HEK293 (cell line): ENCODE data around the gene UST.

Experiments
- CTCF ChIA-PET: fragments of 350-600 bp; formaldehyde crosslinking; extraction: SDS; loops from one replicate; lab custom pipeline; 2021; ENCODE audit warnings: antibody characterized with exemption; lab: Yijun Ruan, JAX
- POLR2A ChIA-PET: fragments of 300-600 bp; formaldehyde crosslinking; extraction: SDS; loops from one replicate; lab custom pipeline; 2020; ENCODE audit warnings: antibody characterized with exemption, inconsistent platforms; lab: Yijun Ruan, JAX
- H3K27ac ChIP-seq: fragments of 200-500 bp; sonication (Bioruptor generic); 2 replicates; pipeline ENCODE4 v1.5.1; 2014; ENCODE audit warnings: low read depth, low read length, control low read depth, inconsistent platforms; ENCODE audit errors: extremely low read depth
- H3K36me3 ChIP-seq, 2 experiments: fragments of 200-500 bp in 1 of 2; sonication (Bioruptor generic) in 1 of 2; 1 replicate in 1 of 2; 2 replicates in 1 of 2; pipeline ENCODE4 v1.5.1; 2014 to 2017; ENCODE audit warnings: inconsistent platforms in 2 of 2, low read length in 2 of 2; ENCODE audit not compliant: control insufficient read depth in 2 of 2, insufficient read depth in 1 of 2
- H3K4me1 ChIP-seq: fragments of 200-500 bp; sonication (Bioruptor generic); 2 replicates; pipeline ENCODE4 v1.5.1; 2014; ENCODE audit warnings: mild to moderate bottlenecking, low read length, inconsistent platforms; ENCODE audit not compliant: control insufficient read depth, insufficient read depth
- H3K4me3 ChIP-seq: 2 replicates; pipeline ENCODE4 v1.5.1; 2011; ENCODE audit warnings: low read depth, mild to moderate bottlenecking, control low read depth, low read length, moderate library complexity
- H3K9me3 ChIP-seq: fragments of 200-500 bp; sonication (Bioruptor generic); 2 replicates; pipeline ENCODE4 v1.5.1; 2014; ENCODE audit warnings: low read depth, low read length, inconsistent platforms; ENCODE audit not compliant: control insufficient read depth, insufficient read depth
- BCL6B ChIP-seq: fragments of 450-650 bp; formaldehyde crosslinking; IDR thresholded peaks from 2 replicates; pipeline ENCODE4 v1.5.1; 2017; ENCODE audit warnings: missing biosample characterization, missing genetic modification characterization
- CTCF ChIP-seq: fragments of 450-650 bp; formaldehyde crosslinking; IDR thresholded peaks from 2 replicates; pipeline ENCODE4 v1.5.1; 2016; ENCODE audit warnings: missing biosample characterization, missing genetic modification characterization
- EGR2 ChIP-seq: fragments of 450-650 bp; formaldehyde crosslinking; IDR thresholded peaks from 2 replicates; pipeline ENCODE4 v1.5.1; 2016; ENCODE audit warnings: low read depth, missing biosample characterization, missing genetic modification characterization
- FEZF1 ChIP-seq: fragments of 450-650 bp; formaldehyde crosslinking; IDR thresholded peaks from 2 replicates; pipeline ENCODE4 v1.5.1; 2016; ENCODE audit warnings: missing biosample characterization, missing genetic modification characterization
- KLF1 ChIP-seq: fragments of 450-650 bp; formaldehyde crosslinking; IDR thresholded peaks from 2 replicates; pipeline ENCODE4 v1.5.1; 2016; ENCODE audit warnings: missing biosample characterization, missing genetic modification characterization
- SETDB1 ChIP-seq: IDR thresholded peaks from one replicate; pipeline ENCODE4 v1.6.1; 2017; ENCODE audit warnings: mild to moderate bottlenecking, low read length, moderate library complexity, mixed read lengths; ENCODE audit not compliant: insufficient read length
- SP7 ChIP-seq: fragments of 450-650 bp; formaldehyde crosslinking; IDR thresholded peaks from 2 replicates; pipeline ENCODE4 v1.5.1; 2016; ENCODE audit warnings: missing biosample characterization, missing genetic modification characterization
- ZFHX2 ChIP-seq: fragments of 450-650 bp; formaldehyde crosslinking; conservative IDR thresholded peaks from 2 replicates; pipeline ENCODE4 v1.5.1; 2016; ENCODE audit warnings: missing biosample characterization, missing genetic modification characterization
- ZNF10 ChIP-seq: fragments of 450-650 bp; formaldehyde crosslinking; IDR thresholded peaks from 2 replicates; pipeline ENCODE4 v1.5.1; 2017; ENCODE audit warnings: missing biosample characterization, missing genetic modification characterization
- ZNF2 ChIP-seq: fragments of 450-650 bp; formaldehyde crosslinking; IDR thresholded peaks from 2 replicates; pipeline ENCODE4 v1.5.1; 2016; ENCODE audit warnings: missing biosample characterization, missing genetic modification characterization
- ZNF510 ChIP-seq: fragments of 450-650 bp; formaldehyde crosslinking; IDR thresholded peaks from 2 replicates; pipeline ENCODE4 v1.5.1; 2018; ENCODE audit warnings: mild to moderate bottlenecking, missing genetic modification characterization, missing biosample characterization; ENCODE audit not compliant: insufficient replicate concordance
- ZNF529 ChIP-seq: fragments of 450-650 bp; formaldehyde crosslinking; IDR thresholded peaks from 2 replicates; pipeline ENCODE4 v1.5.1; 2017; ENCODE audit warnings: missing genetic modification characterization, missing biosample characterization; ENCODE audit not compliant: insufficient replicate concordance
- ZNF658 ChIP-seq: fragments of 450-650 bp; formaldehyde crosslinking; IDR thresholded peaks from 2 replicates; pipeline ENCODE4; 2016; ENCODE audit warnings: missing biosample characterization, missing genetic modification characterization
- ZNF670 ChIP-seq: fragments of 450-650 bp; formaldehyde crosslinking; IDR thresholded peaks from 2 replicates; pipeline ENCODE4 v1.5.1; 2016; ENCODE audit warnings: missing biosample characterization, missing genetic modification characterization, low read depth
- ZNF830 ChIP-seq: fragments of 450-650 bp; IDR thresholded peaks from 2 replicates; pipeline ENCODE4 v1.5.0; 2018; ENCODE audit warnings: missing biosample characterization, missing genetic modification characterization, low read depth, mild to moderate bottlenecking, moderate library complexity
- ZSCAN23 ChIP-seq: fragments of 450-650 bp; formaldehyde crosslinking; IDR thresholded peaks from 2 replicates; pipeline ENCODE4 v1.5.1; 2016; ENCODE audit warnings: missing biosample characterization, missing genetic modification characterization
- TF ChIP-seq, protein P1 (sequence below): IDR thresholded peaks from 2 replicates; pipeline ENCODE4 v1.6.1; 2011; ENCODE audit warnings: mild to moderate bottlenecking, low read depth, low read length, borderline replicate concordance
- TF ChIP-seq, protein P2 (sequence below): fragments of 450-650 bp; formaldehyde crosslinking; IDR thresholded peaks from 2 replicates; pipeline ENCODE4 v1.5.1; 2016; ENCODE audit warnings: missing biosample characterization, missing genetic modification characterization

Gene UST

GRCh38 chr6:148854096-148854495 lies 107.3 kb downstream of the UST start (continued):
- no peak for TF ChIP-seq ZNF510 (tag by site-specific recombination)

DNA sequence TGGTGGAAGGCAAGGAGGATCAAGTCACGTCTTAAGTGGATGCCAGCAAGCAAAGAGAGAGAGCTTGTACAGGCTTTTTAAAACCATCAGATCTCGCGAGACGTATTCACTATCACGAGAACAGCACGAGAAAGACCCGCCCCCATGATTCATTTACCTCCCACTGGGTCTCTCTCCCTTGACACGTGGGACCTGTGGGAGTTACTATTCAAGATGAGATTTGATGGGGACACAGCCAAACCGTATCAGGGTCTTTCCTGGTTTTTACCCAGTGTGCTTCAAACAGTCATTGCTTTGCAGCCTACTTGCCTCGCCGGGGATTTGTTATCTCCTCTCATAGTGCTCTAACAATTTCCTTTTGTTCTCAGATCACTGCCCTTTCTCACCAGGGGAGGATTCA lies 108.2 kb downstream of the UST start:
- H3K9me3 ChIP-seq, result no peaks in the 10 kb centered on the region
- no peak for TF ChIP-seq FEZF1
- no peak for TF ChIP-seq KLF1 (tag by site-specific recombination)
- no peak for TF ChIP-seq CTCF
- TF ChIP-seq ZNF529 (tag by site-specific recombination), result no peak
- peak; percentile 46 for TF ChIP-seq ZFHX2
- TF ChIP-seq EGR2 (tag by site-specific recombination), result peak; percentile 36; the same call in 1 of the 2 replicates
- peak; percentile 36 for TF ChIP-seq SETDB1
- H3K4me3 ChIP-seq, result no peak overlapping the region
- no peaks in the 10 kb centered on the region for H3K36me3 ChIP-seq
- POLR2A ChIA-PET, result no interaction called here
- H3K27ac ChIP-seq, result no peak overlapping the region
- H3K4me1 ChIP-seq, result peaks cover 6% of the 10 kb centered on the region; the same call in 1 of the 2 replicates
- CTCF ChIA-PET, result interaction anchor here (0.7 kb wide), 1 partner anchor 38 kb away, joined by 4 read pairs; no protein-coding TSS in a partner anchor

- ChIA-PET POLR2A (no interaction called here), CTCF (interaction anchor here (0.6 to 0.9 kb wide), 2 partner anchors 93 to 240 kb away, joined by 3 read pairs; no protein-coding TSS in a partner anchor)
- TF ChIP-seq ZNF670 (tag by site-specific recombination), result no peak
- TF ChIP-seq ZNF10 (tag by site-specific recombination), result no peak
- TF ChIP-seq BCL6B (tag by site-specific recombination), result no peak
- TF ChIP-seq ZNF830 (tag by site-specific recombination), result no peak
- TF ChIP-seq SP7, result no peak
- TF ChIP-seq, protein P1, sequence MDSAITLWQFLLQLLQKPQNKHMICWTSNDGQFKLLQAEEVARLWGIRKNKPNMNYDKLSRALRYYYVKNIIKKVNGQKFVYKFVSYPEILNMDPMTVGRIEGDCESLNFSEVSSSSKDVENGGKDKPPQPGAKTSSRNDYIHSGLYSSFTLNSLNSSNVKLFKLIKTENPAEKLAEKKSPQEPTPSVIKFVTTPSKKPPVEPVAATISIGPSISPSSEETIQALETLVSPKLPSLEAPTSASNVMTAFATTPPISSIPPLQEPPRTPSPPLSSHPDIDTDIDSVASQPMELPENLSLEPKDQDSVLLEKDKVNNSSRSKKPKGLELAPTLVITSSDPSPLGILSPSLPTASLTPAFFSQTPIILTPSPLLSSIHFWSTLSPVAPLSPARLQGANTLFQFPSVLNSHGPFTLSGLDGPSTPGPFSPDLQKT, result no peak
- no peak for TF ChIP-seq ZNF2 (tag by site-specific recombination)
- TF ChIP-seq, protein P2, sequence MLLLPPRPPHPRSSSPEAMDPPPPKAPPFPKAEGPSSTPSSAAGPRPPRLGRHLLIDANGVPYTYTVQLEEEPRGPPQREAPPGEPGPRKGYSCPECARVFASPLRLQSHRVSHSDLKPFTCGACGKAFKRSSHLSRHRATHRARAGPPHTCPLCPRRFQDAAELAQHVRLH, result no peak
- TF ChIP-seq ZSCAN23, result no peak
- TF ChIP-seq ZNF658 (tag by site-specific recombination), result no peak
- H3K27ac ChIP-seq, result no peak overlapping the region
- H3K4me1 ChIP-seq, result peaks cover 6% of the 10 kb centered on the region; the same call in 1 of the 2 replicates
- H3K36me3 ChIP-seq, result no peaks in the 10 kb centered on the region
- H3K4me3 ChIP-seq, result no peak overlapping the region
- H3K9me3 ChIP-seq, result no peaks in the 10 kb centered on the region
These were observed 108.9 kb downstream of the UST start for GRCh38 chr6:148855744-148856143.
